CD4-positive, alpha-beta T cell treated with Interleukin-17A for 4 hours (primary cell): ENCODE data around the gene APOE.
"Not testable (repeated sequence)": the region's sequence is repeated elsewhere in the genome, so short reads cannot be mapped to it uniquely, and the experiment has no call there.

ENCODE experiments used
- DNase-seq: peaks from one replicate; pipeline ENCODE4 v3.0.0-alpha.2; 2020; ENCODE audit warnings: mixed read lengths

Gene APOE

DNA sequence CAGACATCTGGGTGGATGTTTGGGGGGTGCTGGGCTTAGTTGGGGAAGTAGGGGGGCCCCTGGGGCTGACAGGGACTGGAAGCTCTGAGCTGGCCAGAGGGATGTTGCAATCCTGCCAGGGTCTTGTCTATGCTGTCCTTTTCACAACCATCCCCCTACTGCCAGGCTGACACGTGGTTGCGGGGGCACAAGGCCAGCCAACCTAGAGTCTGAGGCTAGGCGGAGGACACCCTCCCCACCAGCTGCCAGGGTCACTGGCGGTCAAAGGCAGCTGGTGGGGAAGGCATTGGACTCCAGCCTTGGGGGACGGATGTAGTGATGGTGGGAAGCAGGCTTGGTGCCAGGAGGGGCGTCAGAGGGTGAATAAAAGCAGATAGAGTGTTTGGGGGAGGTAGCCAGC lies 7.3 kb downstream of the APOE start:
- DNase-seq = no peak

DNA sequence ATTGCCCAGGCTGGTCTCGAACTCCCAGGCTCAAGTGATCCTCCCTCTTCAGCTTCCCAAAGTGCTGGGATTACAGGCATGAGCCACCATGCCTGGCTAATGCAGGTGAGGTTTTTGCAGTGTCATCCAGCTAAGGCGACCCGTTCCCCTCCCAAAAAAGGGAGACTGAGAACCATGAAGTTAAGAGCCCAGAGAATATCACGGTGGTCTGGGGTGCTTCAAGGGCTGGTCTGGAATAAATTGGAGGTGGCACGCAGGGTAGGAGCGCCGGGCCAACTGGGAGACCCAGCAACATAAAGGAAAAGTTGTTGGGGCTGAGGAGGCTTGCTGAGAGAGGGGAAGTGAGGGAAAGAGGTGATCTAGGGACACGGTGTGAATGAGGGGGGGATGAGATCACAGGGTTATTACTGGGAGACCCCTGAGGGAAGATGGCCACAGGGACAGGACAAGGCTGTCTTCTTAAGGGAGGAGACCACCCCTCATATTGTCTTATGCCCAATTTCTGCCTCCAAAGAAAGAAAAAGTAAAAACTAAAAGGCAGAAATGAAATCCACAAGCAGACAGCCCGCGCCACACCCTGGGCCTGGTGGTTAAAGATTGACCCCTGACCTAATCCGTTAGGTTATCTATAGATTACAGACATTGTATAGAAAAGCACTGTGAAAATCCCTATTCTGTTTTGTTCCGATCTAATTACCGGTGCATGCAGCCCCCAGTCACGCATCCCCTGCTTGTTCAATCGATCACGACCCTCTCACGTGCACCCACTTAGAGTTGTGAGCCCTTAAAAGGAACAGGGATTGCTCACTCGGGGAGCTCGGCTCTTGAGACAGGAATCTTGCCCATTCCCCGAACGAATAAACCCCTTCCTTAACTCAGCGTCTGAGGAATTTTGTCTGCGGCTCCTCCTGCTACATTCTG lies 8.2 kb downstream of the APOE start:
- DNase-seq = not testable (repeated sequence)

DNA sequence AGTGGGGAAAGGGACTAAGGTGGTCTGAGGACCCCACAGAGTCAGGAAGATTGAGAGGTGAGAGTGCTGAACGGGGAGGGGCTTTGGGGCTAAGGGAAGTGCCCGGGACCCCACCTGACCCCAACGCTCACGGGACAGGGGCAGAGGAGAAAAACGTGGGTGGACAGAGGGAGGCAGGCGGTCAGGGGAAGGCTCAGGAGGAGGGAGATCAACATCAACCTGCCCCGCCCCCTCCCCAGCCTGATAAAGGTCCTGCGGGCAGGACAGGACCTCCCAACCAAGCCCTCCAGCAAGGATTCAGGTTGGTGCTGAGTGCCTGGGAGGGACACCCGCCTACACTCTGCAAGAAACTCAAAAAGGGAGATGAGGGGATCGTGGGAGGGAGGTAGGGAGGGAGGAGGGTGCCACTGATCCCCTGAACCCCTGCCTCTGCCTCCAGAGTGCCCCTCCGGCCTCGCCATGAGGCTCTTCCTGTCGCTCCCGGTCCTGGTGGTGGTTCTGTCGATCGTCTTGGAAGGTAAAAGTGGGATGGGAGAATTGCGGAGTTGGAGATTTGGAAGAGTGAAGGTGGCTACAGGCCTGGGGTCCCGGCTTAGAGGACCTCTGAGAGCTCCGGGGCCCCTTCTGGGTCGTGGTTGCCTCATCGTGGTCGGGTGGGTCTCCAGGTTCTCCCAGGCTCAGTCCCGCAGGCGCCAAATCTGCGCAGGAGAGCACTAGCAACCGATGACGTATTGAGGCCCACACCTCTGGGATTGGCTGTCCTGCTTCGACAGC lies 9.0 kb downstream of the APOE start, which contains the start of gene APOC1:
Gene APOC1 (plus strand): TSS at position 176 of the 774 bp plus-strand sequence. CDS start 284 bp downstream, at position 460.
- DNase-seq = peak; percentile 82

DNA sequence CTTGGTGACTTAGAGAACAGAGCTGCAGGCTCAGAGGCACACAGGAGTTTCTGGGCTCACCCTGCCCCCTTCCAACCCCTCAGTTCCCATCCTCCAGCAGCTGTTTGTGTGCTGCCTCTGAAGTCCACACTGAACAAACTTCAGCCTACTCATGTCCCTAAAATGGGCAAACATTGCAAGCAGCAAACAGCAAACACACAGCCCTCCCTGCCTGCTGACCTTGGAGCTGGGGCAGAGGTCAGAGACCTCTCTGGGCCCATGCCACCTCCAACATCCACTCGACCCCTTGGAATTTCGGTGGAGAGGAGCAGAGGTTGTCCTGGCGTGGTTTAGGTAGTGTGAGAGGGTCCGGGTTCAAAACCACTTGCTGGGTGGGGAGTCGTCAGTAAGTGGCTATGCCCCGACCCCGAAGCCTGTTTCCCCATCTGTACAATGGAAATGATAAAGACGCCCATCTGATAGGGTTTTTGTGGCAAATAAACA lies 18.7 kb downstream of the APOE start:
- no peak for DNase-seq

DNA sequence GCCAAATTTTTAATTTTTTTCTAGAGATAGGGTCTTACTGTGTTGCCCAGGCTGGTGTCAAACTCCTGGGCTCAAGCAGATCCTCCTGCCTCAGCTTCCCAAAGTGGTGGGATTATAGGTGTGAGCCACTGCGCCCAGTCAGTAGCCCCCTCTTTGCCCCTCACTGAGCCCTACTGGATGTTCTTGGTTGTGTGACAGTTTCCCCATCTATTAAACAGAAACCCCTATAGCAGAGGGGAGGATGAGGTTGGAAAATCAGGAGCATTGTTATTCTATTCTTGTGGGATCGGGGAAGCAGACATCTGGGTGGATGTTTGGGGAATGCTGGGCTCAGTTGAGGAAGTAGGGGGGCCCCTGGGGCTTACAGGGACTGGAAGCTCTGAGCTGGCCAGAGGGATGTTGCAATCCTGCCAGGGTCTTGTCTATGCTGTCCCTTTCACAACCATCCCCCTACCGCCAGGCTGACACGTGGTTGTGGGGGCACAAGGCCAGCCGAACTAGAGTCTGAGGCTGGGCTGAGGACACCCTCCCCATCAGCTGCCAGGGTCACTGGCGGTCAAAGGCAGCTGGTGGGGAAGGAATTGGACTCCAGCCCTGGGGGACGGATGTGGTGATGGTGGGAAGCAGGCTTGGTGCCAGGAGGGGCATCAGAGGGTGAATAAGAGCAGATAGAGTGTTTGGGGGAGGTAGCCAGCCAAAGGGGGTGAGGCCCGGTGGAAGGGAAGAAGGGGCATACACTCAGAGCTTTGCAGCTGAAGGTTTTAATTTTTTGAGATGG lies 19.7 kb downstream of the APOE start:
- DNase-seq = no peak

DNA sequence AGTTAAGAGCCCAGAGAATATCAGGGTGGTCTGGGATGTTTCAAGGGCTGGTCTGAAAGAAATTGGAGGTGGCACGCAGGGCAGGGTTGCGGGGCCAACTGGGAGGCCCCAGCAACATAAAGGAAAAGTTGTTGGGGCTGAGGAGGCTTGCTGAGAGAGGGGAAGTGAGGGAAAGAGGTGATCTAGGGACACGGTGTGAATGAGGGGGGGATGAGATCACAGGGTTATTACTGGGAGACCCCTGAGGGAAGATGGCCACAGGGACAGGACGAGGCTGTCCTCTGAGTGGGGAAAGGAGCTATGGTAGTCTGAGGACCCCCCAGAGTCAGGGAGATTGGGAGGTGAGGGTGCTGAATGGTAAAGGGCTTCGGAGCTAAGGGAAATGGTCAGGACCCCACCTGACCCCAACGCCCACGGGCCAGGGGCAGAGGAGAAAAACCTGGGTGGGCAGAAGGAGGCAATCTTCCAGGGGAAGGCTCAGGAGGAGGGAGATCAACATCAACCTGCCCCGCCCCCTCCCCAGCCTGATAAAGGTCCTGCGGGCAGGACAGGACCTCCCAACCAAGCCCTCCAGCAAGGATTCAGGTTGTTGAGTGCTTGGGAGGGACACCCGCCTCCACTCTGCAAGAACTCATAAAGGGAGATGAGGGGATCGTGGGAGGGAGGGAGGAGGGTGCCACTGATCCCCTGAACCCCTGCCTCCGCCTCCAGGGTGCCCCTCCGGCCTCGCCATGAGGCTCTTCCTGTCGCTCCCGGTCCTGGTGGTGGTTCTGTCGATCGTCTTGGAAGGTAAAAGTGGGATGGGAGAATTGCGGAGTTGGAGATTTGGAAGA lies 20.9 kb downstream of the APOE start:
- DNase-seq = not testable (repeated sequence)

DNA sequence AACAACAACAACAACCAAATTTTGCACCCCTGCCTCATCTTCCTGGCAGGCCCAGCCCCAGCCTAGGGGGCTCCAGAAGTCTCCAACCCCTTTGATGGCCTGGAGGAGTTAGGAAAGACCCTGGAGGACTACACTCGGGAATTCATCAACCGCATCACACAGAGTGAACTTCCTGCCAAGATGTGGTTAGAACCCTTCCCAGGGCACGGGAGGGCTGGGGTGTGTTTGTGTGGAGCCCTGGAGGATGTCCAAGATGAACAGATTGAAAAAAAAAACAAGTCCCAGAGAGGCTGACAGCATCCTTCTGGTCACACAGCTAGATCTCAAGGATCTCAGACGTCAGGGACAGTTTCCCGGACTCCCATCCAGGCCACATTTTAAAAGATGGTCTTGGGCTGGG lies 22.1 kb downstream of the APOE start:
- DNase-seq = no peak

DNA sequence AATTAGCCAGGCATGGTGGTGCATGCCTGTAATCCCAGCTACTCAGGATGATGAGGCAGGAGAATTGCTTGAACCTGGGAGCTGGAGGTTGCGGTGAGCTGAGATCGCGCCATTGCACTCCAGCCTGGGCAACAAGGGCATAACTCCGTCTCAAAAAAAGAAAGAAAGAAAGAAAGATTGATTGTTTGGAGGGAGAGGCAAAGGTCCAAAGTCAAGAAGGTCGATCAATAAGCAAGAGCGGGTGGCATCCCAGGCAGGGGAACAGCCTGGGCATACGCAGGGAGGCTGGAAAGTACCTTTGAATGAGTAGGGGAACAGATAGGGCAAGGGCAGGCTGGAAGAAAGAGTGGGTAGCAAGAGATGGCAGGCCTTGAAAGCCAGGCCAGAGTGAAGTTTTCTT lies 24.5 kb downstream of the APOE start:
- DNase-seq = no peak

DNA sequence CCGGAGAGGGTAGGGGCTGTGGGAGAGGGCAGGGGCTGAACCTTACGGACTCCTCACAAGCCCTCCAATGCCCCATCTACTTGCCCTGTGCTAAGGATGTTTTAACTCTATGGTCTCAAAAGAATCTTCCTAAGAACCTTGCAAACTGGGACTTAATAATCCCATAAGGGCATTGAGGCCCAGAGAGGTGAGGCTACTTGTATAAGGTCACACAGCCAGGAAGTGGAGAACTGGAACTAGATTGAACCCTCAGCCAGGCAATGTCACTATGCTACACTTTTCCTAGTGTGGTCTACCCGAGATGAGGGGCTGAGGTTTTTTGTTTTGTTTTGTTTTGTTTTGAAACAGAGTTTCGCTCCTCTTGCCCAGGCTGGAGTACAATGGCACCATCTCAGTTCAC lies 25.9 kb downstream of the APOE start:
- DNase-seq = no peak

DNA sequence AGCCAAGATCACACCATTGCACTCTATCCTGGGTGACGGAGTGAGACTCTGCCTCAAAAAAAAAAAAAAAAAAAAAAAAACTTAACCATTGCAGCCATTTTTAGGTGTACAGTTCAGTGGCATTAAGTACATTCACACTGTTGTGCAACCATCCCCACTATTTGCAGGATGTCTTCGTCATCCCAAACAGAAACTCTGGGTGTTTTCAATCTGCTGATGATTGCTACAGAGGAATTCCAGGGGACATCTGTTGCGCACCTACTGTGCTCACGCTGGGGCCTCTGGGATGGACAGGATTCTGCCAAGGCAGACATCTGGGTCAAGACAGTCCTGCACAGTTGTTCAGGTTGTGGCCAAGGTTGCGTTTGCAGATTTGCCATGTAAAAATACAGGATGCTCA lies 34.1 kb downstream of the APOE start:
- no peak for DNase-seq

DNA sequence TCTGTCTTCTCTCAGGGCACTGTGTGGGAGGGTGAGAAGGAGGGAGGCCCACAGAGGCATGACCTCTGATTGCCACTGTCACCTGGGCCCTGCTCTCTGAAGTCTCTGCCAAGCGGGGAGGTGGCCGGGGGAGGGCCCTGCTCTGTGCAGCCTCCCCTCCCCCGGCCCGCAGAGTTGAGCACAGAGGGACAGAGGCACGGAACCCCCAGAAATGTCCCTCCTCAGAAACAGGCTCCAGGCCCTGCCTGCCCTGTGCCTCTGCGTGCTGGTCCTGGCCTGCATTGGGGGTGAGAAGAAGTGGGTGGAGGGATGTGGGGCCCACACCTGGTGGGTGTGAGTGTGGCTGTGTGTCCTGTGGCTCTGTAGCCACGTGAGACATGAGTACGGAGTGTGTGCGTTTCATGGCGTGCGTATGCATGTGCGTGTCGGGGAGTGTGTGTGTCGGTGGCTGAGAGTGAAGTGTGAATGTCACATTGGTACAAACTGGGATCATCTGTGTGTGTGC lies 36.5 kb downstream of the APOE start, which contains the start of gene APOC4:
Gene APOC4 (plus strand): TSS at position 171 of the 505 bp plus-strand sequence. CDS start 41 bp downstream, at position 212.
- DNase-seq = no peak

DNA sequence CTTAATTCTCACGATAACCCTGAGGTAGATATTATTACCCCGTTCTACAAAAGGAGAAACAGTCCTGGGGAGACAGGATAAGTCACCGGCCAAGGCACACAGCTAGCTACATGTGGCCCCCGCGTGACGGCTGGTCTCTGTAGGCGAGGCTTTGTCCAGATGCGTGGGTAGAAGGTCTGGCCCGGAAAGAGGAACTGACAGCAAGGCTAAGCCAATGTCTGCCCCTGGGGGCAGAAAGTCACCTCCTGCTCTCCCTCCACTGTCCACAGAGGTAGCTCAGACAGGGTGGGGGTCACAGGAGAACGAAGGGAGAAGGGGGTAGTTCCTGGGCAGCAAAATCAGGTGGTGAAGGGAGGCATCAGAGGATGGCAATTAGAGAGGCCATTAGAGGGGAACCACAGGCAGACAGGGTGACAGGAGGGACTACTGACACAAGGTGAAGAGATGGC lies 38.2 kb downstream of the APOE start:
- no peak for DNase-seq

DNA sequence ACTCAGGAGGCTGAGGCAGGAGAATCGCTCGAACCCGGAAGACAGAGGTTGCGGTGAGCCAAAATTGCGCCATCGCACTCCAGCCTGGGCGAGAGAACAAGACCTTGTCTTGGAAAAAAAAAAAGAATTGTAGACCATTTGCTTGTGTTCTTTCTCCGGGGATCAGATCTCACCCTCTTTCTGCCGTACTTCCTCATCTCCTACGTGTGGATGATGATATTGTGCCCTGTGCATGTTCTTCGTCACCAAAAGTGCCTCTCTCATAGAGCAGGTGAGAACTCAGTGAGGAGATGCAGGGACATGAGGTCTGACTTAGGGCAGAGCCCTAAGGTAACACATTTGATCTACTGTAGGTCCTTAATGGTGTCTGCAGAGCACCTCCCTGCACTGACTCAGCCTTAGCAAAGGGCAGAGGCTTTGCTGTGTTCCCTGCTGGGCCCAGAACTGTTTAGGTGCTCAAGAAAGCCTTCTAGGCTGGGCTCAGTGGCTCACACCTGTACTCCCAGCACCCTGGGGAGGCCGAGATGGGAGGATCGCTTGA lies 41.5 kb downstream of the APOE start:
- no peak for DNase-seq

DNA sequence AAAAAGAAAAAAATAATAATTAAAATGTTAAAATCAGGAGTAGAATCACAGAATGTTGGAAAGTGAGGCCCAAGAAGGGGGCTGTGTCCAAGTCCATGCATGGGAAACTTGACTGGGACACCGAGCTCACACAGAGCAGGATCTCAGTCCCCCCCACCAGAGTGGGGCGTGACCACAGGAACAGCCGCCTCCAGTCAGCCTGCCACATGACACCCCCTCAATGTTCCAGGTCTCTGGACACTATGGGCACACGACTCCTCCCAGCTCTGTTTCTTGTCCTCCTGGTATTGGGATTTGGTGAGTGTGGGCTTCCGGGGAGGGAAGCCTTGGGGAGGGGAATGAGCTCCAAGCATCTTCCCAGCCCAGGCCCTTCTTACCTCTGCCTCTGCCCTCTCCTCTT lies 42.6 kb downstream of the APOE start:
- DNase-seq = no peak

DNA sequence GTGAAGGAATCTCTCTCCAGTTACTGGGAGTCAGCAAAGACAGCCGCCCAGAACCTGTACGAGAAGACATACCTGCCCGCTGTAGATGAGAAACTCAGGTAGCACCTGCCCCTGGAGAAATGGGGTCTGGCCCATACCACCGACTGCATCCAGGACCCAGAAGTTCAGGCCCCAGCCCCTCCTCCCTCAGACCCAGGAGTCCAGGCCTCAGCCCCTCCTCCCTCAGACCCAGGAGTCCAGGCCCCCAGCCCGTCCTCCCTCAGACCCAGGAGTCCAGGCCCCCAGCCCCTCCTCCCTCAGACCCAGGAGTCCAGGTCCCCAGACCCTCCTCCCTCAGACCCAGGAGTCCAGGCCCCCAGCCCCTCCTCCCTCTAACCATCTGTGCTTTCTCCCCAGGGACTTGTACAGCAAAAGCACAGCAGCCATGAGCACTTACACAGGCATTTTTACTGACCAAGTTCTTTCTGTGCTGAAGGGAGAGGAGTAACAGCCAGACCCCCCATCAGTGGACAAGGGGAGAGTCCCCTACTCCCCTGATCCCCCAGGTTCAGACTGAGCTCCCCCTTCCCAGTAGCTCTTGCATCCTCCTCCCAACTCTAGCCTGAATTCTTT lies 43.3 kb downstream of the APOE start:
- no peak for DNase-seq

DNA sequence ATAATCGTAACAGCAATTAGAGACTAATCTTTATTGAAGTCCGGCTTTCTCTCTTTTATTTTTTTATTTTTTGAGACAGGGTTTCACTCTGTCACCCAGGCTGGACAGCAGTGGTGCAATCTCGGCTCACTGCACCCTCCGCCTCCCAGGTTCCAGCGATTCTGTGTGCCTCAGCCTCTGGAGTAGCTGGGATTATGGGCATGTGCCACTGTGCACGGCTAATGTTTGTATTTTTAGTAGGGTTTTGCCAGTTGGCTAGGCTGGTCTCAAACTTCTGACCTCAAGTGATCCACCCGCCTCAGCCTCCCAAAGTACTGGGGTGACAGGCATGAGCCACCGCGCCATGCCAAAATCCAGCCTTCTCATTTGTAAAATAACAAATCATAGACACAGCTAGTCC lies 44.0 kb downstream of the APOE start:
- DNase-seq = no peak

DNA sequence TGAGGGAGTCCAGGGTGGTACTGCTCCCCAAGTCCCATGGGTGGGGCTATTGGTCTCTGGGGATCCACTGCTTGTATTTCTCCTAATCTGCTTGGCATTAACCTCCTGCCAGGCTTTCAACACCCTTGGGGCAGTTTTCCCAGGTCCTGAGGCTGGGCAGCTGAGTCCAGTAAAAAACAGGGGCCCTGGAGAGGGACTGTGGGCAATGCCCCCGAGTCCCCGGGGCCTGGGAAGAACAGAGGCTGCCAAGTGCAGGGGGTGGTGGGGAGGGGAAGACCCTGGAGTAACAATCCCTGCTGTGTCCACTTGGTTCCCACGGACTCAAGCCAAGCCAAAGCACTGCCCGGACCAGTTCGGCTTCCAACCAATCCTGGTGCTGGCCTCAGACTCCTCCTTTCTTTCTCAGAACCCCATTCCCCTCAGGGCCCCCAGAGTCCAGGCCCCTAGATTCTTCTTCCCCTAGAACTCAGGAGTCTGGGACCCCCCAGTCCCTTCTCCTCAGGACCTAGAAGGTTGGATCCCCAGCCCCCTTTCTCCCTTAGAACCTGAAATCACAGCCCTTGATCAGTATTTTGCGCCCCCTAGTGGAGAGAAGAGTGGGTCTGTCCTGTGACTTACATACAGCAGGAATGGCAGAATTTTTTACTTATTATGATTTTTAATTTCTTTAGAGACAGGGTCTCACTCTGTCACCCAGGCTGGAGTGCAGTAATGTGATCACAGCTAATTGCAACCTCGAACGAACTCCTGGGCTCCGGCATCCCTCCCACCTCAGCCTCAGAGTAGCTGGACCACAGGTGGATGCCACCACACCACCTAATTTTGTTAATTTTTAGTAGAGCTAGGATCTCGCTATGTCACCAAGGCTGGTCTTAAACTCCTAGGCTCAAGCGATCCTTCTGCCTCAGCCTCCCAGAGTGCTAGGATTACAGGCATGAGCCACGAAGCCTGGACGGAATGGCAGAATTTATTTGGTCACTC lies 45.9 kb downstream of the APOE start:
- DNase-seq = peak; percentile 73

DNA sequence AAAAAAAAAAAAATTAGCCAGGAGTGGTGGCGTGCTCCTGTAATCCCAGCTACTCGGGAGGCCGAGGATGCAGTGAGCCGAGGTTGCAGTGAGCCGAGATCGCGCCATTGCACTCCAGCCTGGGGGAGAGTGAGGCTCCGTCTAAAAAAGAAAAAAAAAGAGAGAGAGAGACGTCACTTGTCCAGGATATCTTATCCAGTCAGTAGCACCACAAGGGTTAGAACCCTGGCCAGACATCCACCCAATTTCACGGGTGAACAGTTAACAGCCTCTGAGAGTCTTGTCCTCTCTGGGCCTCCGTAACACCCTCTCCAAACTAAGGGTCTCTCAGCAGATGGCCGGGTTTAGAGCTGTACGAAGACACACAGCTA lies 48.7 kb downstream of the APOE start:
- no peak for DNase-seq

DNA sequence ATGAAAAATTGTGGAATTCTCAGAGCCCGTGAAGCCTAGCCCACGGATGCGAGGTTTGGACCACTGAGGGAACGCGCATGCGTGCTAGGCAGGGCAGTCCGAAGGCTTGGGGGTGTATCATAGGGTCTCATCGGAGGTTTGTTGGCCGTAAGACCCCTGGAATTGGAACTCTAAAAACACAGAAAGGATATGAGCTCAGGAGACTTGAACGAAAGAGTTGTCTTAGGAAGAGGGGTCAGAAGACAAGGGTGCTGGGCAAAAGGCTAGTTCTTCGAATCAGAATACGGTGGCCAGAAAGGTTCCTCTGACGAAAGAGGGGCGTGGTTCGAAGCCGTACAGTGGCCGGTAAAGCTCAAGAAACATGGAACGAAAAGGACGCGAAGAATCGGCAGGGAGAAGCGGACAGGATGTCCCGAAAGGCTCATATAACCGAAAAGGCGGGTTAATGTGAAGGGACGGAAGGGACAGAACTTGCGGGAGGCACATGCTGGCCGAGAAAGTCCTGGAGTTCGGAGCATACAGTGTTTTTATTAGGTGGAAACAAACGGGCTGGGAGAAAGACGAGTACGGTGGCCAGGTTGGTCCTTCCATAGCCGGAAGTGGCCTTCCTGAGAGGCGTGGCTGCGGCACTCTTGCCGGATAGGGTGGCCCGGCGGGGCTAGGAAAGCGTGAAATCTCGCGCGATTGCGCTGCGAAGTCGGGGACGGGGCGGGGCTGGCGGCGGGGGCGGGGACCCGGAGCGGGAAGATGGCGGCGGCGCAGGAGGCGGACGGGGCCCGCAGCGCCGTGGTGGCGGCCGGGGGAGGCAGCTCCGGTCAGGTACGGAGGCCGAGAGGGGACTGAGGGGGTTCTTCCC lies 49.3 kb downstream of the APOE start, which contains the start of gene CLPTM1:
Gene CLPTM1 (plus strand): TSS at position 732 of the 856 bp plus-strand sequence. CDS start 16 bp downstream, at position 748.
- DNase-seq = peak; percentile 97
